Loucy (cell line): ENCODE results near the gene SYNJ2.

Experiments
- H2AFZ ChIP-seq: fragments of 200-600 bp; sonication (generic); 2 replicates; pipeline ENCODE4 v1.6.0; 2016; ENCODE audit warnings: antibody characterized with exemption, mild to moderate bottlenecking, low read length, moderate library complexity
- H3F3A ChIP-seq: fragments of 200-600 bp; 2 replicates; pipeline ENCODE4 v1.6.0; 2016; ENCODE audit warnings: antibody characterized with exemption, low read depth, mild to moderate bottlenecking
- H3K27me3 ChIP-seq: fragments of 200-600 bp; sonication (generic); 2 replicates; pipeline ENCODE4 v1.6.1; 2014; ENCODE audit warnings: low read length, mild to moderate bottlenecking; ENCODE audit not compliant: insufficient read depth, poor library complexity, severe bottlenecking
- H3K36me3 ChIP-seq: fragments of 200-600 bp; sonication (generic); 2 replicates; pipeline ENCODE4 v1.6.1; 2016; ENCODE audit warnings: low read length; ENCODE audit not compliant: insufficient read depth
- H3K4me1 ChIP-seq: fragments of 200-600 bp; sonication (generic); 2 replicates; pipeline ENCODE4 v1.5.1; 2014; ENCODE audit warnings: low read length, mild to moderate bottlenecking; ENCODE audit not compliant: insufficient read depth, poor library complexity, severe bottlenecking
- H3K4me2 ChIP-seq: fragments of 200-600 bp; sonication (generic); 2 replicates; pipeline ENCODE4 v1.6.0; 2014; ENCODE audit warnings: antibody characterized with exemption, low read length, low read depth, mild to moderate bottlenecking; ENCODE audit not compliant: poor library complexity, severe bottlenecking
- H3K4me3 ChIP-seq: fragments of 200-600 bp; sonication (generic); 2 replicates; pipeline ENCODE4 v1.5.1; 2014; ENCODE audit warnings: low read length, mild to moderate bottlenecking, mixed read lengths; ENCODE audit not compliant: poor library complexity, severe bottlenecking
- H3K79me2 ChIP-seq: fragments of 200-600 bp; sonication (generic); 2 replicates; pipeline ENCODE4 v1.6.1; 2014; ENCODE audit warnings: low read length; ENCODE audit not compliant: insufficient read depth
- H3K9ac ChIP-seq: fragments of 200-600 bp; sonication (generic); 2 replicates; pipeline ENCODE4 v1.6.0; 2014; ENCODE audit warnings: mild to moderate bottlenecking, low read depth, low read length, moderate library complexity; ENCODE audit not compliant: poor library complexity, severe bottlenecking
- H3K9me2 ChIP-seq: fragments of 200-600 bp; sonication (generic); replicated peaks from 2 replicates; pipeline ENCODE4 v1.6.1; 2016; ENCODE audit warnings: low read depth, low read length, mixed read lengths
- H3K9me3 ChIP-seq: fragments of 200-600 bp; sonication (generic); 2 replicates; pipeline ENCODE4 v1.6.1; 2014; ENCODE audit warnings: mild to moderate bottlenecking, antibody characterized with exemption, low read length, low read depth; ENCODE audit not compliant: insufficient read depth
- H4K20me1 ChIP-seq: fragments of 200-600 bp; sonication (generic); 2 replicates; pipeline ENCODE4 v1.6.0; 2014; ENCODE audit warnings: antibody characterized with exemption, low read length, mild to moderate bottlenecking; ENCODE audit not compliant: insufficient read depth, poor library complexity, severe bottlenecking
- CTCF ChIP-seq: fragments of 200-600 bp; sonication (generic); conservative IDR thresholded peaks from 2 replicates; pipeline ENCODE4 v1.5.1; 2014; ENCODE audit warnings: mild to moderate bottlenecking, antibody characterized with exemption, low read length
- EZH2phosphoT487 ChIP-seq: fragments of 200-600 bp; IDR thresholded peaks from 2 replicates; pipeline ENCODE4 v1.6.1; 2018; ENCODE audit warnings: antibody characterized with exemption, mild to moderate bottlenecking, moderate library complexity, borderline replicate concordance

Gene SYNJ2

DNA sequence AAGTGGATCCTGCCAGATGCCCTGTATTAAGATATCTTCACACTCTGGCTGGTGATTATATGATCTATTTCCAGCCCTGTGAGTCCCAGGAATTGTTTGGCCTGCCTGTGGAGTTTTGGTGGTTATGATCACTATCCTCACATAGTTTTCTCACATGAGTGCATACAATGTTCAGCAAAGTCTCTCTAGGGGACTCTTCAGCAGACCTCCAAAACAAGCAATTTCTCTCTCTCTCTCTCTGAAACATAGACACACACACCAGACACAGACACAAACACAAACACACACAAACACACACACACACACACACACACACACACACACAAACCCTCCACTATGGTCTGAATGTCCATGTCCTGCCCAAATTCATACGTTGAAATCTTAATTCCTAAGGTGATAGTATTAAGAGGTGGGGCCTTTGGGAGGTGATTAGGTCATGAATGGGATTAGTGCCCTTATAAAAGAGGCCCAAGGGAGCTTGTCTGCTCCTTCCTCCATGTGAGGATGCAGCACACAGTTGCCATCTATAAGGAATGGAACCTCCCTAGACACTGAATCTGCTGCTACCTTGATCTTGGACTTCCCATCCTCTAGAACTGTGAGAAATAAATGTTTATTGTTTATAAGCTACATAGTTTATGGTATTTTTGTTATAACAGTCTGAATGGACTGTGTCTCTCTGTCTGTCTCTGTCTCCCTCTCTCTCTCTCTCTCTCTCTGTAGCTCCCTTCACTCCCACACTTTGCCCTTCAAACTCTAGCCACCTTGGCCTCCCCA is 22.0 kb upstream of the SYNJ2 start:
- peaks cover 9% of the 10 kb centered on the region; the same call in 1 of the 2 replicates for H3K9me3 ChIP-seq
- H4K20me1 ChIP-seq, result no peaks in the 10 kb centered on the region
- H3K4me1 ChIP-seq, result peaks cover 4% of the 10 kb centered on the region
- TF ChIP-seq CTCF, result no peak
- no peak for TF ChIP-seq EZH2phosphoT487
- no peak overlapping the region for H3K4me3 ChIP-seq
- H3F3A ChIP-seq, result no peaks in the 10 kb centered on the region
- no peak overlapping the region for H2AFZ ChIP-seq
- no peak overlapping the region for H3K9ac ChIP-seq
- no peaks in the 10 kb centered on the region for H3K79me2 ChIP-seq
- no peak overlapping the region for H3K4me2 ChIP-seq
- H3K9me2 ChIP-seq, result no peaks in the 10 kb centered on the region
- H3K27me3 ChIP-seq, result no peaks in the 10 kb centered on the region
- no peaks in the 10 kb centered on the region for H3K36me3 ChIP-seq

GRCh38 chr6:157961153-157961831 is 20.4 kb upstream of the SYNJ2 start:
- Histone ChIP-seq H3K36me3 (no peaks in the 10 kb centered on the region), H4K20me1 (no peaks in the 10 kb centered on the region), H3K27me3 (no peaks in the 10 kb centered on the region), H3K9me2 (no peaks in the 10 kb centered on the region), H3K79me2 (no peaks in the 10 kb centered on the region), H2AFZ (no peak overlapping the region), H3K4me3 (no peak overlapping the region), H3K9ac (no peak overlapping the region), H3K4me1 (peaks cover 4% of the 10 kb centered on the region), H3K4me2 (no peak overlapping the region), H3K9me3 (peaks cover 9% of the 10 kb centered on the region; the same call in 1 of the 2 replicates), H3F3A (no peaks in the 10 kb centered on the region)
- TF ChIP-seq EZH2phosphoT487 (no peak), CTCF (no peak)

- no peak overlapping the region for H2AFZ ChIP-seq
- no peak overlapping the region for H3K4me3 ChIP-seq
- H3K9me3 ChIP-seq, result peaks cover 9% of the 10 kb centered on the region; the same call in 1 of the 2 replicates
- no peak overlapping the region for H3K9ac ChIP-seq
- peaks cover 4% of the 10 kb centered on the region for H3K4me1 ChIP-seq
- H3K79me2 ChIP-seq, result no peaks in the 10 kb centered on the region
- H3K9me2 ChIP-seq, result no peaks in the 10 kb centered on the region
- TF ChIP-seq CTCF (no peak), EZH2phosphoT487 (no peak)
- H3K4me2 ChIP-seq, result no peak overlapping the region
- no peaks in the 10 kb centered on the region for H3F3A ChIP-seq
- H3K27me3 ChIP-seq, result no peaks in the 10 kb centered on the region
- no peaks in the 10 kb centered on the region for H3K36me3 ChIP-seq
- H4K20me1 ChIP-seq, result no peaks in the 10 kb centered on the region
These were observed 19.7 kb upstream of the SYNJ2 start for GRCh38 chr6:157961832-157962575.
